IMR-90 (cell line): ENCODE results near the gene ATXN1. TPM values are rescaled to one million over a fixed set of nuclear protein-coding genes. Genes with fewer than 3 reads are reported as not detected.

Experiments
- ATAC-seq: fragments of 200-7000 bp; cut with Tn5 transposase; 2 replicates; pipeline ENCODE4 v1.9.1; 2020; ENCODE audit warnings: low read depth, mild to moderate bottlenecking, moderate library complexity
- BruUV-seq: library from RNA; stranded (reverse); fragments of 400-500 nt; replicated peaks from 2 replicates; lab custom pipeline; 2021; lab: Mats Ljungman, UMichigan
- CTCF ChIA-PET: fragments of 300-600 bp; formaldehyde crosslinking; extraction: SDS; loops from one replicate; lab custom pipeline; 2021; ENCODE audit warnings: antibody characterized with exemption; lab: Yijun Ruan, JAX
- POLR2A ChIA-PET: fragments of 300-600 bp; sonication (Branson Sonifier 250); formaldehyde crosslinking; loops from one replicate; lab custom pipeline; 2022; ENCODE audit warnings: antibody characterized with exemption; ENCODE audit not compliant: unreplicated experiment; lab: Charles Lee
- DNase-seq: peaks from one replicate; pipeline ENCODE4 v3.0.0; 2013
- H2AFZ ChIP-seq: replicated peaks from 2 replicates; pipeline ENCODE3; 2013; ENCODE audit warnings: low read length, mild to moderate bottlenecking; ENCODE audit not compliant: poor library complexity
- H2AK5ac ChIP-seq: 2 replicates; pipeline ENCODE4 v1.6.1; 2013; ENCODE audit warnings: low read depth, low read length, inconsistent platforms
- H2AK9ac ChIP-seq: replicated peaks from 2 replicates; pipeline ENCODE3; 2013; ENCODE audit warnings: mild to moderate bottlenecking, low read depth, low read length, moderate library complexity; ENCODE audit not compliant: poor library complexity
- H2BK120ac ChIP-seq: 2 replicates; pipeline ENCODE4 v1.6.1; 2013; ENCODE audit warnings: low read depth, low read length, inconsistent platforms
- H2BK15ac ChIP-seq: 3 replicates; pipeline ENCODE4 v1.6.1; 2013; ENCODE audit warnings: low read depth, low read length, inconsistent platforms
- H2BK20ac ChIP-seq: 2 replicates; pipeline ENCODE4 v1.6.1; 2013; ENCODE audit warnings: low read depth, mild to moderate bottlenecking, inconsistent platforms, low read length, moderate library complexity
- H2BK5ac ChIP-seq: 2 replicates; pipeline ENCODE4 v1.6.1; 2013; ENCODE audit warnings: mild to moderate bottlenecking, low read depth, low read length, inconsistent platforms; ENCODE audit not compliant: poor library complexity, severe bottlenecking
- H3K14ac ChIP-seq: replicated peaks from 2 replicates; pipeline ENCODE4 v1.6.1; 2013; ENCODE audit warnings: low read depth, low read length, inconsistent platforms
- H3K18ac ChIP-seq: 2 replicates; pipeline ENCODE4 v1.6.1; 2013; ENCODE audit warnings: low read depth, low read length, control low read depth
- H3K23ac ChIP-seq: 2 replicates; pipeline ENCODE4 v1.6.1; 2013; ENCODE audit warnings: low read depth, low read length, inconsistent platforms
- H3K27ac ChIP-seq: 2 replicates; pipeline ENCODE4 v1.5.1; 2013; ENCODE audit warnings: mild to moderate bottlenecking, control low read depth, low read length; ENCODE audit not compliant: insufficient read depth
- H3K27me3 ChIP-seq: 2 replicates; pipeline ENCODE4 v1.6.1; 2013; ENCODE audit warnings: low read length; ENCODE audit not compliant: control insufficient read depth, insufficient read depth
- H3K36me3 ChIP-seq: 2 replicates; pipeline ENCODE4 v1.6.1; 2013; ENCODE audit warnings: low read length, mixed read lengths; ENCODE audit not compliant: control insufficient read depth, insufficient read depth
- H3K4ac ChIP-seq: 2 replicates; pipeline ENCODE4 v1.6.1; 2013; ENCODE audit warnings: low read depth, low read length, inconsistent platforms
- H3K4me1 ChIP-seq: 2 replicates; pipeline ENCODE4 v1.6.1; 2013; ENCODE audit warnings: low read length, mixed read lengths; ENCODE audit not compliant: control insufficient read depth, insufficient read depth
- H3K4me2 ChIP-seq: 2 replicates; pipeline ENCODE4 v1.6.1; 2013; ENCODE audit warnings: low read depth, mild to moderate bottlenecking, control low read depth, low read length, moderate library complexity
- H3K4me3 ChIP-seq: 2 replicates; pipeline ENCODE4 v1.5.1; 2013; ENCODE audit warnings: low read depth, mild to moderate bottlenecking, control low read depth, low read length, moderate library complexity; ENCODE audit not compliant: insufficient read depth
- H3K56ac ChIP-seq: 2 replicates; pipeline ENCODE4 v1.6.1; 2013; ENCODE audit warnings: low read length, inconsistent platforms; ENCODE audit not compliant: insufficient read depth; ENCODE audit errors: extremely low read depth
- H3K79me1 ChIP-seq, 2 experiments: 2 replicates each; pipeline ENCODE4 v1.6.1; 2013; ENCODE audit warnings: low read length in 2 of 2, inconsistent platforms in 1 of 2, low read depth in 1 of 2
- H3K9ac ChIP-seq: 2 replicates; pipeline ENCODE4 v1.6.1; 2013; ENCODE audit warnings: low read depth, low read length, control low read depth
- H3K9me1 ChIP-seq: 2 replicates; pipeline ENCODE4 v1.6.1; 2013; ENCODE audit warnings: low read length, inconsistent platforms; ENCODE audit not compliant: insufficient read depth
- H3K9me3 ChIP-seq: 2 replicates; pipeline ENCODE4 v1.6.1; 2013; ENCODE audit warnings: low read length; ENCODE audit not compliant: control insufficient read depth, insufficient read depth
- H4K20me1 ChIP-seq: 2 replicates; pipeline ENCODE4 v1.6.1; 2013; ENCODE audit warnings: low read length, inconsistent platforms; ENCODE audit not compliant: insufficient read depth
- H4K5ac ChIP-seq: 2 replicates; pipeline ENCODE4 v1.6.1; 2013; ENCODE audit warnings: mild to moderate bottlenecking, low read depth, low read length, control low read depth
- H4K8ac ChIP-seq, 2 experiments: 2 replicates each; pipeline ENCODE4 v1.6.1; 2013; ENCODE audit warnings: low read depth in 2 of 2, low read length in 2 of 2, control low read depth in 1 of 2, inconsistent platforms in 1 of 2
- H4K91ac ChIP-seq: 2 replicates; pipeline ENCODE4 v1.6.1; 2013; ENCODE audit warnings: low read depth, low read length, inconsistent platforms; ENCODE audit not compliant: insufficient read depth
- BHLHE40 ChIP-seq: fragments of 150-350 bp; IDR thresholded peaks from 2 replicates; pipeline ENCODE4 v1.6.1; 2016; ENCODE audit warnings: mild to moderate bottlenecking, low read depth, low read length
- CEBPB ChIP-seq: IDR thresholded peaks from 2 replicates; pipeline ENCODE4 v1.6.1; 2012; ENCODE audit warnings: low read depth, low read length, improper control_type of control experiment
- CHD1 ChIP-seq: IDR thresholded peaks from 2 replicates; pipeline ENCODE4 v1.6.1; 2012; ENCODE audit warnings: low read depth, low read length, improper control_type of control experiment
- CTCF ChIP-seq: conservative IDR thresholded peaks from 2 replicates; pipeline ENCODE4 v1.5.1; 2012; ENCODE audit warnings: mild to moderate bottlenecking, low read depth, low read length, improper control_type of control experiment
- FOS ChIP-seq: fragments of 150-350 bp; IDR thresholded peaks from 2 replicates; pipeline ENCODE4 v1.6.1; 2016; ENCODE audit warnings: low read depth, low read length
- MAFK ChIP-seq: IDR thresholded peaks from 2 replicates; pipeline ENCODE4 v1.6.1; 2012; ENCODE audit warnings: low read depth, low read length, improper control_type of control experiment
- MAZ ChIP-seq: IDR thresholded peaks from 2 replicates; pipeline ENCODE4 v1.6.1; 2012; ENCODE audit warnings: low read depth, mild to moderate bottlenecking, low read length, improper control_type of control experiment, moderate library complexity, borderline replicate concordance
- MXI1 ChIP-seq: IDR thresholded peaks from 2 replicates; pipeline ENCODE4 v1.6.1; 2012; ENCODE audit warnings: low read depth, mild to moderate bottlenecking, low read length, moderate library complexity, borderline replicate concordance
- NFE2L2 ChIP-seq: fragments of 150-350 bp; IDR thresholded peaks from 2 replicates; pipeline ENCODE4 v1.6.1; 2016; ENCODE audit warnings: low read depth, mild to moderate bottlenecking, low read length
- POLR2A ChIP-seq: IDR thresholded peaks from 2 replicates; pipeline ENCODE4 v1.6.1; 2012; ENCODE audit warnings: mild to moderate bottlenecking, low read depth, low read length
- RAD21 ChIP-seq: IDR thresholded peaks from 2 replicates; pipeline ENCODE4 v1.6.1; 2012; ENCODE audit warnings: low read length, improper control_type of control experiment
- RCOR1 ChIP-seq: IDR thresholded peaks from 2 replicates; pipeline ENCODE4 v1.6.1; 2012; ENCODE audit warnings: mild to moderate bottlenecking, low read length, improper control_type of control experiment; ENCODE audit not compliant: insufficient replicate concordance
- RFX5 ChIP-seq: IDR thresholded peaks from 2 replicates; pipeline ENCODE4 v1.8.0; 2012; ENCODE audit warnings: low read depth, mild to moderate bottlenecking, low read length, moderate library complexity
- SMC3 ChIP-seq: fragments of 150-350 bp; IDR thresholded peaks from 2 replicates; pipeline ENCODE4 v1.6.1; 2016; ENCODE audit warnings: low read depth, mild to moderate bottlenecking, antibody characterized with exemption, low read length, moderate library complexity
- USF2 ChIP-seq: fragments of 150-350 bp; IDR thresholded peaks from 2 replicates; pipeline ENCODE4 v1.6.1; 2017; ENCODE audit warnings: mild to moderate bottlenecking, antibody characterized with exemption, low read length, low read depth
- WGBS, 2 experiments: methylation state at CpG; one replicate each; pipeline versions ENCODE4 v1.1.5 to v1.1.7; 2013; ENCODE audit warnings: missing lambda C conversion rate in 2 of 2; ENCODE audit not compliant: insufficient read length in 1 of 2; ENCODE audit errors: extremely low coverage in 2 of 2; 5-methylcytosine and 5-hydroxymethylcytosine counted together
- dilution Hi-C: fragments of 300-500 bp; cut with HindIII; formaldehyde crosslinking; loops from one replicate; pipeline ENCODE4 v1.14.3; 2018; ENCODE audit warnings: low sequenced_read_pairs; ENCODE audit not compliant: unreplicated experiment
- in situ Hi-C: fragments of 300-500 bp; cut with MboI; formaldehyde crosslinking; loops from 3 replicates; pipeline ENCODE4 v1.14.3; 2019; ENCODE audit warnings: low sequenced_read_pairs, inconsistent platforms, mixed read lengths
- intact Hi-C: fragments of 100-400 bp; cut with micrococcal nuclease; formaldehyde crosslinking; loops from 2 replicates; pipeline ENCODE4 v1.10.0; 2022
- polyA plus RNA-seq, 3 experiments: library from polyadenylated mRNA; depleted of rRNA; stranded (reverse); fragments of >200 nt; gene quantifications; 2 replicates each; pipeline ENCODE4 v1.2.3, GENCODE V29; 2012; ENCODE audit warnings: low replicate concordance in 1 of 3
- total RNA-seq: library from RNA; depleted of rRNA; stranded (reverse); fragments of >200 nt; gene quantifications from 2 replicates; pipeline ENCODE4 v1.2.3, GENCODE V29; 2012
- TF ChIP-seq, protein P1 (sequence below): fragments of 150-350 bp; IDR thresholded peaks from 2 replicates; pipeline ENCODE4 v1.6.1; 2016; ENCODE audit warnings: low read depth, mild to moderate bottlenecking, low read length, moderate library complexity, borderline replicate concordance

ATXN1 gene
- total and polyA plus RNA-seq, 2 of the 4 experiments (the other 2 are of a cell fraction) = 7.3 to 11.1 TPM

DNA sequence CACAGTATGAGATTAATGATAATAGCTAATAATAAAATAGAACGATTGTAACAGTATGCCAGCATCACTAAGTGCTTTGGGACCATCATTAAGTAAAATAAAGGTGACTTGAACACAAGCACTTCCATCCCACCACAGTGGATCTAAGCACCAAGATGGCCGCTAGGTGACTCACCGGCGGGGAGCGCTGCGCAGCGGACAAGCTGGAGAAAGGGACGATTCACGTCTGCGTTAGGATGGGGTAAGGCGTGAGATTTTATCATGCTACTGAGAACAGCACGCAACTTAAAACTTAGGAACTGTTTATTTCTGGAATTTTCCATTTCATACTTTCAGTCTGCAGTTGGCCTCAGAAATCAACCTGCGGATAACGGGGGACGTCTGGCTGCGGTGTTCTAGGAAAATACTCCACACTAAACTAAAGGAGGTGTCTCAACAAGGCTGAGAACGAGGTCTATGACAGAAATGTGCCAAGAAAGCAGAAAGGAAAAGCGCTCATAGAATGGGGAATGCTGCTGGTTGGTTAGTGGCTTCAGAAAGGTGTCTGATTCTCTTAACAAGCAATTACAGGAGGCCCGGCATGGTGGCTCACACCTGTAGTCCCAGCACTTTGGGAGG, 408.3 kb downstream of the ATXN1 start:
- ATAC-seq (no peak), DNase-seq (no peak)
- Histone ChIP-seq H2BK120ac (no peak overlapping the region), H2AK9ac (no peak overlapping the region), H2AK5ac (peak overlapping the region; percentile 57; the same call in 1 of the 2 replicates), H3K4me3 (no peak overlapping the region), H3K9me1 (peaks cover 6% of the 10 kb centered on the region; the same call in 1 of the 2 replicates), H2BK5ac (no peak overlapping the region), H4K20me1 (0 out of 2 replicates have a peak, but pooled peaks cover 4% of the 10 kb centered on the region), H3K79me1 (0 out of 4 replicates have a peak, but pooled peaks cover 0 to 11% of the 10 kb centered on the region in 2 experiments), H4K91ac (no peak overlapping the region), H3K23ac (no peak overlapping the region), H3K14ac (no peak overlapping the region), H3K4me2 (no peak overlapping the region), H3K4me1 (peaks cover 9% of the 10 kb centered on the region), H3K27me3 (no peaks in the 10 kb centered on the region), H4K8ac (no peak overlapping the region), H2BK20ac (no peak overlapping the region), H3K27ac (no peak overlapping the region), H3K36me3 (no peaks in the 10 kb centered on the region), H2AFZ (no peak overlapping the region), H3K9me3 (no peaks in the 10 kb centered on the region), H3K9ac (no peak overlapping the region), H4K5ac (no peak overlapping the region), H3K18ac (no peak overlapping the region), H3K4ac (no peak overlapping the region), H3K56ac (no peak overlapping the region), H2BK15ac (no peak overlapping the region)
- dilution Hi-C loops (no loop called here), in situ Hi-C loops (no loop called here), intact Hi-C loops (no loop called here)
- TF ChIP-seq USF2 (no peak; the same call in 1 of the 2 replicates), CHD1 (no peak), MAFK (no peak), FOS (no peak), POLR2A (no peak), RFX5 (no peak), MAZ (no peak), CEBPB (no peak), CTCF (no peak), RCOR1 (no peak), SMC3 (no peak), BHLHE40 (no peak), MXI1 (no peak), NFE2L2 (no peak), RAD21 (no peak)
- TF ChIP-seq, protein P1, sequence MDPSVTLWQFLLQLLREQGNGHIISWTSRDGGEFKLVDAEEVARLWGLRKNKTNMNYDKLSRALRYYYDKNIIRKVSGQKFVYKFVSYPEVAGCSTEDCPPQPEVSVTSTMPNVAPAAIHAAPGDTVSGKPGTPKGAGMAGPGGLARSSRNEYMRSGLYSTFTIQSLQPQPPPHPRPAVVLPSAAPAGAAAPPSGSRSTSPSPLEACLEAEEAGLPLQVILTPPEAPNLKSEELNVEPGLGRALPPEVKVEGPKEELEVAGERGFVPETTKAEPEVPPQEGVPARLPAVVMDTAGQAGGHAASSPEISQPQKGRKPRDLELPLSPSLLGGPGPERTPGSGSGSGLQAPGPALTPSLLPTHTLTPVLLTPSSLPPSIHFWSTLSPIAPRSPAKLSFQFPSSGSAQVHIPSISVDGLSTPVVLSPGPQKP = no peak
- 100% methylated on average over 2 of the region's 19 CpGs; no CpG with 5 or more reads in 1 of the 2 experiments for WGBS, 2 experiments
- ChIA-PET CTCF (interaction anchor here (1.7 kb wide), 1 partner anchor 14 kb away, joined by 5 read pairs; no protein-coding TSS in a partner anchor), POLR2A (no interaction called here)
- BruUV-seq = no TSS peak
